PC-9 (cell line): Measurements from ENCODE around the gene HEPACAM. TPM values are rescaled to one million over a fixed set of nuclear protein-coding genes. Genes with fewer than 3 reads are reported as not detected.
"Not testable (repeated sequence)": the region's sequence is repeated elsewhere in the genome, so short reads cannot be mapped to it uniquely, and the experiment has no call there.

Experiments used
- BruUV-seq: library from RNA; stranded (reverse); fragments of 400-500 nt; replicated peaks from 2 replicates; lab custom pipeline; 2021; lab: Mats Ljungman, UMichigan
- CTCF ChIA-PET: fragments of 300-600 bp; sonication (Branson Sonifier 250); formaldehyde crosslinking; loops from one replicate; lab custom pipeline; 2022; ENCODE audit warnings: antibody characterized with exemption; lab: Charles Lee
- POLR2A ChIA-PET: fragments of 300-600 bp; sonication (Branson Sonifier 250); formaldehyde crosslinking; loops from one replicate; lab custom pipeline; 2022; ENCODE audit warnings: antibody characterized with exemption; ENCODE audit not compliant: unreplicated experiment; lab: Charles Lee
- DNase-seq, 2 experiments: peaks; one replicate each; pipeline versions ENCODE4 v3.0.0 to v3.0.0-alpha.2; 2015 to 2022; ENCODE audit warnings: mixed read lengths in 1 of 2
- H2AFZ ChIP-seq: fragments of 200-600 bp; sonication (generic); 2 replicates; pipeline ENCODE4 v1.8.1; 2017; ENCODE audit warnings: antibody characterized with exemption
- H3F3A ChIP-seq: fragments of 200-600 bp; sonication (generic); 2 replicates; pipeline ENCODE4 v1.8.1; 2017; ENCODE audit warnings: antibody characterized with exemption, mild to moderate bottlenecking, low read depth; ENCODE audit not compliant: insufficient read depth
- H3K27ac ChIP-seq: fragments of 200-600 bp; sonication (generic); 2 replicates; pipeline ENCODE4 v1.6.1; 2016; ENCODE audit warnings: mixed run types
- H3K27me3 ChIP-seq: fragments of 200-600 bp; sonication (generic); 2 replicates; pipeline ENCODE4 v1.6.1; 2016; ENCODE audit warnings: low read depth, mixed run types; ENCODE audit not compliant: insufficient read depth
- H3K36me3 ChIP-seq: fragments of 200-600 bp; sonication (generic); 2 replicates; pipeline ENCODE4 v1.6.1; 2016; ENCODE audit warnings: low read depth, mixed run types
- H3K4me1 ChIP-seq: fragments of 200-600 bp; sonication (generic); replicated peaks from 2 replicates; pipeline ENCODE4 v1.6.1; 2016; ENCODE audit warnings: mixed run types; ENCODE audit not compliant: insufficient read depth
- H3K4me2 ChIP-seq: fragments of 200-600 bp; sonication (generic); 2 replicates; pipeline ENCODE4 v1.6.1; 2017; ENCODE audit warnings: mixed run types
- H3K4me3 ChIP-seq: fragments of 200-600 bp; sonication (generic); 2 replicates; pipeline ENCODE4 v1.6.1; 2016; ENCODE audit warnings: mixed run types
- H3K79me2 ChIP-seq: fragments of 200-600 bp; sonication (generic); 2 replicates; pipeline ENCODE4 v1.6.1; 2017; ENCODE audit warnings: low read depth, mixed run types
- H3K9me2 ChIP-seq: fragments of 200-600 bp; sonication (generic); 2 replicates; pipeline ENCODE4 v1.8.1; 2017; ENCODE audit warnings: mild to moderate bottlenecking; ENCODE audit not compliant: insufficient read depth
- H3K9me3 ChIP-seq: fragments of 200-600 bp; sonication (generic); 2 replicates; pipeline ENCODE4 v1.8.1; 2016; ENCODE audit warnings: low read depth; ENCODE audit not compliant: insufficient read depth
- H4K20me1 ChIP-seq: fragments of 200-600 bp; sonication (generic); 2 replicates; pipeline ENCODE4 v1.8.1; 2017; ENCODE audit not compliant: insufficient read depth
- CTCF ChIP-seq: fragments of 200-600 bp; sonication (generic); conservative IDR thresholded peaks from 2 replicates; pipeline ENCODE4 v1.6.1; 2017; ENCODE audit warnings: mixed run types, antibody characterized with exemption, mild to moderate bottlenecking, moderate library complexity
- EZH2 ChIP-seq: fragments of 200-600 bp; sonication (generic); IDR thresholded peaks from 2 replicates; pipeline ENCODE4 v1.8.0; 2017; ENCODE audit warnings: antibody characterized with exemption, low read depth
- intact Hi-C: fragments of 100-400 bp; cut with micrococcal nuclease; formaldehyde crosslinking; loops from one replicate; pipeline ENCODE4 v1.10.0; 2022; ENCODE audit not compliant: unreplicated experiment
- total RNA-seq: library from RNA; stranded (reverse); gene quantifications from 2 replicates; pipeline ENCODE4 v1.2.3, GENCODE V29; 2021

The HEPACAM gene
- total RNA-seq, 1 experiment from 2014 or later: not detected

- Histone ChIP-seq H3K9me3 (no peaks in the 10 kb centered on the region), H3K4me1 (no peaks in the 10 kb centered on the region), H3K79me2 (no peaks in the 10 kb centered on the region), H4K20me1 (0 out of 2 replicates have a peak, but pooled peaks cover 3% of the 10 kb centered on the region), H3F3A (no peaks in the 10 kb centered on the region), H3K4me3 (no peak overlapping the region), H3K36me3 (no peaks in the 10 kb centered on the region), H3K27me3 (no peaks in the 10 kb centered on the region), H2AFZ (no peak overlapping the region), H3K9me2 (no peaks in the 10 kb centered on the region), H3K27ac (no peak overlapping the region), H3K4me2 (no peak overlapping the region)
- BruUV-seq: no TSS peak
- intact Hi-C loops: loop anchor here (1.0 kb wide), 1 partner anchor 170 kb away; no protein-coding TSS in a partner anchor
- CTCF ChIA-PET: no interaction called here
- DNase-seq: peak; percentile 1 to 52
- POLR2A ChIA-PET: no interaction called here
- TF ChIP-seq EZH2: no peak
- TF ChIP-seq CTCF: peak; percentile 48; the same call in 1 of the 2 replicates
Measured at GRCh38 chr11:124970925-124971324, 35.1 kb upstream of the HEPACAM start.

DNA sequence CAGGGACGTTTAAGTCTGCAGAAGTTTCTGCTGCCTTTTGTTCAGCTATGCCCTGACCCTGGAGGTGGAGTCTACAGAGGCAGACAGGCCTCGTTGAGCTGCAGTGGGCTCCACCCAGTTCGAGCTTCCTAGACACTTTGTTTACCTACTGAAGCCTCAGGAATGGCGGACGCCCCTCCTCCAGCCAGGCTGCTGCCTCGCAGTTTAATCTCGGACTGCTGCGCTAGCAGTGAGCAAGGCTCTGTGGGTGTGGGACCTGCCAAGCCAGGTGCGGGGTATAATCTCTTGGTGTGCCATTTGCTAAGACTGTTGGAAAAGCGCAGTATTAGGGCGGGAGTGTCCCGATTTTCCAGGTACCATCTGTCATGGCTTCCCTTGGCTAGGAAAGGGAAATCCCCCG is 32.4 kb upstream of the HEPACAM start:
- H3K4me2 ChIP-seq, CTCF ChIA-PET, H3K79me2 ChIP-seq, H3K9me2 ChIP-seq, DNase-seq, H3K4me3 ChIP-seq, H3K36me3 ChIP-seq, H3K27me3 ChIP-seq, H3K9me3 ChIP-seq, H2AFZ ChIP-seq, POLR2A ChIA-PET, H4K20me1 ChIP-seq, H3K27ac ChIP-seq, BruUV-seq, H3F3A ChIP-seq, H3K4me1 ChIP-seq: not testable (repeated sequence)
- intact Hi-C loops: loop anchor here (10.0 kb wide), 1 partner anchor 907 kb away; no protein-coding TSS in a partner anchor

- Histone ChIP-seq H2AFZ (no peak overlapping the region), H3F3A (no peaks in the 10 kb centered on the region), H3K27ac (no peak overlapping the region), H3K9me2 (no peaks in the 10 kb centered on the region), H3K4me3 (no peak overlapping the region), H3K79me2 (no peaks in the 10 kb centered on the region), H3K9me3 (no peaks in the 10 kb centered on the region), H3K36me3 (no peaks in the 10 kb centered on the region), H3K4me1 (no peaks in the 10 kb centered on the region), H3K4me2 (no peak overlapping the region), H4K20me1 (no peaks in the 10 kb centered on the region), H3K27me3 (no peaks in the 10 kb centered on the region)
- ChIA-PET CTCF (no interaction called here), POLR2A (no interaction called here)
- intact Hi-C loops: loop anchor here (1.0 to 10.0 kb wide), 5 partner anchors 115 to 913 kb away; no protein-coding TSS in a partner anchor
- TF ChIP-seq CTCF (peak; percentile 85), EZH2 (no peak)
- BruUV-seq: no TSS peak
- peak; percentile 3 to 77 for DNase-seq
Measured at GRCh38 chr11:124961972-124962609, 26.2 kb upstream of the HEPACAM start.
